Astrocyte (in vitro differentiated cells and primary cell): ENCODE results near the gene WNT4. TPM values are rescaled to one million over a fixed set of nuclear protein-coding genes. Genes with fewer than 3 reads are reported as not detected.

Source experiments
- DNase-seq: peaks from one replicate; pipeline ENCODE4 v3.0.0-alpha.2; 2010; ENCODE audit warnings: low read depth
- FAIRE-seq: peaks from 2 replicates; lab custom pipeline; 2011; peaks lifted over from hg19 to GRCh38; lab: Jason Lieb, UNC
- H2AFZ ChIP-seq: 2 replicates; pipeline ENCODE4 v1.6.0; 2012; ENCODE audit warnings: low read depth, low read length, inconsistent platforms
- H3K27ac ChIP-seq: 2 replicates; pipeline ENCODE4 v1.5.1; 2011; ENCODE audit warnings: low read depth, low read length, inconsistent platforms
- H3K27me3 ChIP-seq: 2 replicates; pipeline ENCODE4 v1.6.0; 2011; ENCODE audit warnings: low read length, inconsistent platforms; ENCODE audit not compliant: insufficient read depth
- H3K36me3 ChIP-seq: 2 replicates; pipeline ENCODE4 v1.5.1; 2011; ENCODE audit warnings: low read length, inconsistent platforms; ENCODE audit not compliant: insufficient read depth
- H3K4me1 ChIP-seq: 2 replicates; pipeline ENCODE4 v1.5.1; 2011; ENCODE audit warnings: low read length, inconsistent platforms; ENCODE audit not compliant: insufficient read depth
- H3K4me2 ChIP-seq: 2 replicates; pipeline ENCODE4 v1.6.0; 2012; ENCODE audit warnings: low read length, inconsistent platforms
- H3K4me3 ChIP-seq: 2 replicates; pipeline ENCODE4 v1.5.1; 2011; ENCODE audit warnings: low read depth, mild to moderate bottlenecking, low read length, inconsistent platforms; ENCODE audit not compliant: insufficient read depth
- H3K79me2 ChIP-seq: 2 replicates; pipeline ENCODE4 v1.6.0; 2012; ENCODE audit warnings: mild to moderate bottlenecking, low read length, inconsistent platforms; ENCODE audit not compliant: insufficient read depth
- H3K9ac ChIP-seq: 2 replicates; pipeline ENCODE4 v1.6.0; 2012; ENCODE audit warnings: mild to moderate bottlenecking, low read length, inconsistent platforms
- H3K9me3 ChIP-seq: 2 replicates; pipeline ENCODE4 v1.5.1; 2012; ENCODE audit warnings: low read depth, mild to moderate bottlenecking, low read length, inconsistent platforms; ENCODE audit not compliant: insufficient read depth
- H4K20me1 ChIP-seq: 2 replicates; pipeline ENCODE4 v1.6.0; 2012; ENCODE audit warnings: low read length, inconsistent platforms; ENCODE audit not compliant: insufficient read depth
- H3K27ac Mint-ChIP-seq: one replicate; pipeline ENCODE4 v1.8.0; 2021; ENCODE audit warnings: mild to moderate bottlenecking, mixed read lengths; ENCODE audit not compliant: unreplicated experiment
- H3K27me3 Mint-ChIP-seq: one replicate; pipeline ENCODE4 v1.8.0; 2021; ENCODE audit warnings: low read depth, mixed read lengths; ENCODE audit not compliant: unreplicated experiment
- H3K36me3 Mint-ChIP-seq: one replicate; pipeline ENCODE4 v1.8.0; 2021; ENCODE audit warnings: low read depth, mixed read lengths; ENCODE audit not compliant: unreplicated experiment
- H3K4me1 Mint-ChIP-seq: one replicate; pipeline ENCODE4 v1.8.0; 2021; ENCODE audit warnings: low read depth, mixed read lengths; ENCODE audit not compliant: unreplicated experiment
- H3K4me3 Mint-ChIP-seq: one replicate; pipeline ENCODE4 v1.8.0; 2021; ENCODE audit warnings: mild to moderate bottlenecking, moderate library complexity, mixed read lengths; ENCODE audit not compliant: unreplicated experiment
- H3K9me3 Mint-ChIP-seq: one replicate; pipeline ENCODE4 v1.8.0; 2021; ENCODE audit warnings: mild to moderate bottlenecking, mixed read lengths; ENCODE audit not compliant: unreplicated experiment
- EZH2 ChIP-seq: IDR thresholded peaks from 2 replicates; pipeline ENCODE4 v1.6.1; 2012; ENCODE audit warnings: mild to moderate bottlenecking, low read length, inconsistent platforms; ENCODE audit not compliant: insufficient read depth
- total RNA-seq: library from RNA; stranded (reverse); gene quantifications from 2 replicates; pipeline ENCODE4 v1.2.1, GENCODE V29; 2021
- TF ChIP-seq, protein P1 (sequence below): IDR thresholded peaks from 2 replicates; pipeline ENCODE4 v1.5.1; 2011; ENCODE audit warnings: low read depth, mild to moderate bottlenecking, inconsistent platforms, low read length, moderate library complexity; ENCODE audit not compliant: insufficient read depth

The WNT4 gene
- total RNA-seq, 1 donor from 2014 or later = 1.2 TPM

DNA sequence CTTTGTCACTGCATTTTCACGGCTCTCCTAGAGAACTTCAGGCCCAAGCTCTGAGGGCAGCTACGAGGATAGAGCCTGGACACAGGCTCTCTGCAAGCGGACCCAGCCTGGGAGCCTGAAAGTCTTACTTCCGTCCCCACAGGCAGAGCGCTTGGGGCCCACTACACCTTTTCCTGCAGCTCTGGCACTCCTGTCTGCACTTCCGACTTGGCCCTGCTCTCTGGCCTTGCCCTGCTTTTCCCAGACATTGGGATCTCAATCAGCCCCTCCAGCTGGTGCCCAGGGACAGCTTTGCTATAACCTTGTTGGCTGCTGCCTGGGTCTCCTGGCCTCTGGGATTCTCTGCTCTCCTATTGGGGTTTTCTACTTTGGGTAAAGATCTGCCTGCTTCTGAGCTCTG, 27.6 kb downstream of the WNT4 start:
- Histone ChIP-seq H3K4me3 (no peak overlapping the region), H3K36me3 (peaks cover 2% of the 10 kb centered on the region), H4K20me1 (peaks cover 98% of the 10 kb centered on the region), H2AFZ (no peak overlapping the region), H3K4me2 (peak overlapping the region; percentile 70), H3K4me1 (peaks cover 33% of the 10 kb centered on the region), H3K79me2 (peaks cover 58% of the 10 kb centered on the region), H3K27me3 (no peaks in the 10 kb centered on the region), H3K9me3 (no peaks in the 10 kb centered on the region), H3K9ac (peak overlapping the region; percentile 42), H3K27ac (no peak overlapping the region)
- DNase-seq = no peak
- Mint-ChIP-seq H3K36me3 (peaks cover 14% of the 10 kb centered on the region), H3K4me3 (peak overlapping the region; percentile 42), H3K4me1 (peaks cover 64% of the 10 kb centered on the region), H3K27ac (peak overlapping the region; percentile 59), H3K27me3 (no peaks in the 10 kb centered on the region), H3K9me3 (no peaks in the 10 kb centered on the region)
- no peak for TF ChIP-seq EZH2
- TF ChIP-seq, protein P1, sequence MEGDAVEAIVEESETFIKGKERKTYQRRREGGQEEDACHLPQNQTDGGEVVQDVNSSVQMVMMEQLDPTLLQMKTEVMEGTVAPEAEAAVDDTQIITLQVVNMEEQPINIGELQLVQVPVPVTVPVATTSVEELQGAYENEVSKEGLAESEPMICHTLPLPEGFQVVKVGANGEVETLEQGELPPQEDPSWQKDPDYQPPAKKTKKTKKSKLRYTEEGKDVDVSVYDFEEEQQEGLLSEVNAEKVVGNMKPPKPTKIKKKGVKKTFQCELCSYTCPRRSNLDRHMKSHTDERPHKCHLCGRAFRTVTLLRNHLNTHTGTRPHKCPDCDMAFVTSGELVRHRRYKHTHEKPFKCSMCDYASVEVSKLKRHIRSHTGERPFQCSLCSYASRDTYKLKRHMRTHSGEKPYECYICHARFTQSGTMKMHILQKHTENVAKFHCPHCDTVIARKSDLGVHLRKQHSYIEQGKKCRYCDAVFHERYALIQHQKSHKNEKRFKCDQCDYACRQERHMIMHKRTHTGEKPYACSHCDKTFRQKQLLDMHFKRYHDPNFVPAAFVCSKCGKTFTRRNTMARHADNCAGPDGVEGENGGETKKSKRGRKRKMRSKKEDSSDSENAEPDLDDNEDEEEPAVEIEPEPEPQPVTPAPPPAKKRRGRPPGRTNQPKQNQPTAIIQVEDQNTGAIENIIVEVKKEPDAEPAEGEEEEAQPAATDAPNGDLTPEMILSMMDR = no peak
- FAIRE-seq = no peak

DNA sequence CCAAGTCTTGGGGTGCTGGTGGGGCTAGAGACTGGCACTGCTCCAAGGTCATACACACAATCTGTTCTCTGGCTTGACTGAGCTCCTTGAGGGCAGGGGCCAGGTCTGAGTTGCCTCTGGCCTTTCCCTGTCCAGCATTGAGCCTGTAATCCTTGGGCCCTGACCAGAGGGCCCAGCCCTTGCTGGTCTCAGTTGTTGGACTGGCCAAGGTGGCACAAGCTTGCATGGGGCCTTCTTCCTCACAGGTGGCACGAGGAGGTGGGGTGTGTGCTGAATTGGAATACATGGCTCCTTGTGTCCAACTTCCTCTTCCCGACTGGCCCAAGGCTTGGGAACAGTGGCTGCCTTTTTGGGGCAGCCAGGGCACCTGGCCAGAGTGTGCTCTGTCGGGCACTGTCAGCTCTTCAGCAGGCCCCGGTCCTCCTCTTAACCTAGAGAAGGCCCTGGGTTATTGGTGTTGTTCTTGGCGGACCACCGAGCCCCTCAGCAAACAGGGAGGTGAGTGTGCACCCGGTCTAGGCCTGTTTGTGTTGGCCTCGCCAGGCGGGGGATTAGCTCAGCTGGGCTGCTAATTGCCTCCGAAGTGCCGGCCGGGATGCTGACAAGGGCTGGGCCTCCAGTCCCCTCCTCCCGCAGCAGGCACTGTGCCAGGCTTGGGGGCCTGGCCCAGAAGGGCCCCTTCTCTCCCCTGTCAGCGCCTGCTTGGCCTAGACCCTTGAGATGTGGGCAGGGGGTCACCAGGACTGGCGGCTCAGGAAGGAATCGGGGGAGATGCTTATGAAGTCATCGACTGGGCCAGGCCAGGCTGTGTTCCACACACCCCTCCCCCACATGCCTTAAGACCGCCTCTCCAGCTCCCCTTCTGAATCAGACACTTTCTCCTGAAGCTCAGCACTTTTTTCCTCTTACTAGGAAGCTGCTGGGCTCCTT, 28.5 kb downstream of the WNT4 start:
- Histone ChIP-seq H2AFZ (no peak overlapping the region), H3K4me2 (peak overlapping the region; percentile 70), H3K27me3 (no peaks in the 10 kb centered on the region), H3K79me2 (peaks cover 67% of the 10 kb centered on the region), H3K27ac (peak overlapping the region; percentile 49), H3K36me3 (peaks cover 3% of the 10 kb centered on the region), H4K20me1 (peaks cover 96% of the 10 kb centered on the region), H3K9ac (peak overlapping the region; percentile 42), H3K4me1 (peaks cover 33% of the 10 kb centered on the region), H3K4me3 (no peak overlapping the region), H3K9me3 (no peaks in the 10 kb centered on the region)
- H3K4me3 Mint-ChIP-seq = peak overlapping the region; percentile 42
- H3K36me3 Mint-ChIP-seq = peaks cover 12% of the 10 kb centered on the region
- H3K27me3 Mint-ChIP-seq = no peaks in the 10 kb centered on the region
- FAIRE-seq = no peak
- H3K4me1 Mint-ChIP-seq = peaks cover 65% of the 10 kb centered on the region
- peak; percentile 81 for DNase-seq
- no peaks in the 10 kb centered on the region for H3K9me3 Mint-ChIP-seq
- TF ChIP-seq, protein P1 = no peak
- TF ChIP-seq EZH2 = no peak
- peak overlapping the region; percentile 59 for H3K27ac Mint-ChIP-seq

DNA sequence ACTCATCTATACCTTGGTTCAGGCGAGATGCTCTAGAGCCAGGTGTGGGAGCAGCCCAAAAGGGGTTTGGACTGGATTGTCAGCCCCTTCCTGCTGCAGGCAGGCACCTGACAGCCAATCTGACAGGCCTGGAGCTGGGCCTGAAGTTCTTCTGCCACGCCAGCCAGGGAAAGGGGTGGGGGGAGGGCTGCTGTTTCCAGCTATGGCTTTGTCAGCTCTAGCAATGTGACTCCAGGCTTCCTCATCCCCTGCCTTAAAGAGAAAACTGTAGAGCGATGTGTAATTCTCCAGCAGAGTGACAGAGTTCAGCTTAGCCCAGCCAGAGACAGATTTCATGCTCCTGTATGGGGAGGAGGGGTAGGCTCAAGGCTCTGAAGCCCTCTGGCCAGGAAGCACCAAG, 30.3 kb downstream of the WNT4 start:
- Mint-ChIP-seq H3K27ac (no peak overlapping the region), H3K27me3 (no peaks in the 10 kb centered on the region), H3K4me1 (peaks cover 79% of the 10 kb centered on the region), H3K9me3 (no peaks in the 10 kb centered on the region), H3K36me3 (peaks cover 18% of the 10 kb centered on the region), H3K4me3 (peak overlapping the region; percentile 63)
- DNase-seq = no peak
- Histone ChIP-seq H4K20me1 (peaks cover 96% of the 10 kb centered on the region), H3K4me3 (no peak overlapping the region), H3K4me2 (no peak overlapping the region), H2AFZ (no peak overlapping the region), H3K27ac (no peak overlapping the region), H3K36me3 (peaks cover 8% of the 10 kb centered on the region), H3K27me3 (no peaks in the 10 kb centered on the region), H3K9ac (no peak overlapping the region), H3K79me2 (peaks cover 73% of the 10 kb centered on the region), H3K4me1 (peaks cover 31% of the 10 kb centered on the region), H3K9me3 (no peaks in the 10 kb centered on the region)
- FAIRE-seq = no peak
- TF ChIP-seq, protein P1 = no peak
- no peak for TF ChIP-seq EZH2
